D341Med (cell line): ENCODE measurements around the gene GLCE.
A peak's percentile ranks its signal among the peaks of the same experiment; 100 is the strongest.
"Not testable (repeated sequence)": the region's sequence is repeated elsewhere in the genome, so short reads cannot be mapped to it uniquely, and the experiment has no call there.

ENCODE experiments used
- DNase-seq: peaks from one replicate; pipeline ENCODE4 v3.0.0; 2012; ENCODE audit warnings: low spot score

GLCE gene

GRCh38 chr15:69275074-69275670 is 114.7 kb downstream of the GLCE start:
- no peak for DNase-seq

- no peak for DNase-seq
These were observed 115.6 kb downstream of the GLCE start for GRCh38 chr15:69275933-69276560.

GRCh38 chr15:69277316-69277715 is 116.9 kb downstream of the GLCE start:
- DNase-seq, result no peak

- DNase-seq, result no peak
These were observed 119.2 kb downstream of the GLCE start for GRCh38 chr15:69279636-69280035.

GRCh38 chr15:69280783-69281182 is 120.3 kb downstream of the GLCE start:
- no peak for DNase-seq

- no peak for DNase-seq
These were observed 121.8 kb downstream of the GLCE start for GRCh38 chr15:69282104-69282743.

- no peak for DNase-seq
These were observed 125.4 kb downstream of the GLCE start for GRCh38 chr15:69285834-69286233.

GRCh38 chr15:69288011-69288410 is 127.6 kb downstream of the GLCE start:
- DNase-seq, result no peak

GRCh38 chr15:69288531-69289341 is 128.3 kb downstream of the GLCE start:
- no peak for DNase-seq

GRCh38 chr15:69289342-69290146 is 129.1 kb downstream of the GLCE start:
- DNase-seq, result no peak

- DNase-seq, result no peak
These were observed 130.1 kb downstream of the GLCE start for GRCh38 chr15:69290346-69291164.

- DNase-seq, result not testable (repeated sequence)
These were observed 131.2 kb downstream of the GLCE start for GRCh38 chr15:69291651-69292050.

- DNase-seq, result no peak
These were observed 132.5 kb downstream of the GLCE start for GRCh38 chr15:69292826-69293420.

- no peak for DNase-seq
These were observed 133.5 kb downstream of the GLCE start for GRCh38 chr15:69293741-69294615.

GRCh38 chr15:69296606-69297005 is 136.2 kb downstream of the GLCE start:
- DNase-seq, result no peak

- DNase-seq, result no peak
These were observed 137.4 kb downstream of the GLCE start for GRCh38 chr15:69297642-69298353.

- DNase-seq, result no peak
These were observed 137.9 kb downstream of the GLCE start for GRCh38 chr15:69298354-69298696.

- DNase-seq, result peak; percentile 81
These were observed 138.4 kb downstream of the GLCE start, which contains the start of gene PAQR5 for GRCh38 chr15:69298697-69299441. Gene PAQR5, plus strand, starts transcription at chr15:69298912. Its CDS starts 61,169 bp downstream, at chr15:69360081.
